ENCODE data around the gene KLHDC8A.

KLHDC8A gene

GRCh38 chr1:205353612-205354011 lies 3.1 kb downstream of the KLHDC8A start:
- no peak overlapping the region for H3K4me3 ChIP-seq (ENCODE audit: low read depth, low read length)
- no peak for TF ChIP-seq CTCF (IDR thresholded peaks at IDR 0.05; ENCODE audit: control insufficient read depth, extremely low read depth, insufficient read depth)
- no peak for DNase-seq (ENCODE audit: low read depth)

GRCh38 chr1:205353191-205353590 lies 3.5 kb downstream of the KLHDC8A start:
- DNase-seq (ENCODE audit: low read depth), result no peak
- no peak for TF ChIP-seq CTCF (IDR thresholded peaks at IDR 0.05; ENCODE audit: control insufficient read depth, extremely low read depth, insufficient read depth)

GRCh38 chr1:205351984-205352713 lies 4.6 kb downstream of the KLHDC8A start:
- H3K4me3 ChIP-seq (ENCODE audit: low read depth, low read length), result no peak overlapping the region
- TF ChIP-seq CTCF (IDR thresholded peaks at IDR 0.05; ENCODE audit: control insufficient read depth, extremely low read depth, insufficient read depth), result no peak
- DNase-seq (ENCODE audit: low read depth), result no peak

More at GRCh38 chr1:205353191-205353590, 3.5 kb downstream of the KLHDC8A start:
- H3K4me3 ChIP-seq (ENCODE audit: low read depth, low read length), result no peak overlapping the region

- no peak overlapping the region for H3K4me3 ChIP-seq (ENCODE audit: low read depth, low read length)
- no peak for DNase-seq (ENCODE audit: low read depth)
- TF ChIP-seq CTCF (IDR thresholded peaks at IDR 0.05; ENCODE audit: control insufficient read depth, extremely low read depth, insufficient read depth), result no peak
Measured at GRCh38 chr1:205350691-205351141, 6.0 kb downstream of the KLHDC8A start.

- TF ChIP-seq CTCF (IDR thresholded peaks at IDR 0.05; ENCODE audit: control insufficient read depth, extremely low read depth, insufficient read depth), result no peak
- no peak for DNase-seq (ENCODE audit: low read depth)
Measured at GRCh38 chr1:205350124-205350523, 6.6 kb downstream of the KLHDC8A start.

GRCh38 chr1:205348554-205349487 lies 7.9 kb downstream of the KLHDC8A start:
- no peak overlapping the region for H3K4me3 ChIP-seq (ENCODE audit: low read depth, low read length)
- TF ChIP-seq CTCF (IDR thresholded peaks at IDR 0.05; ENCODE audit: control insufficient read depth, extremely low read depth, insufficient read depth), result no peak
- no peak for DNase-seq (ENCODE audit: low read depth)

More at GRCh38 chr1:205350124-205350523, 6.6 kb downstream of the KLHDC8A start:
- H3K4me3 ChIP-seq (ENCODE audit: low read depth, low read length), result no peak overlapping the region
